H1 (cell line): ENCODE measurements around the gene LIAS. TPM values are rescaled to one million over a fixed set of nuclear protein-coding genes. Genes with fewer than 3 reads are reported as not detected.

Experiments
- HDAC6 ChIP-seq: IDR thresholded peaks from one replicate; pipeline ENCODE4 v1.7.1; 2012; ENCODE audit warnings: low read depth, mild to moderate bottlenecking, inconsistent platforms, low read length, moderate library complexity
- MAFK ChIP-seq: IDR thresholded peaks from 2 replicates; pipeline ENCODE4 v1.6.1; 2012; ENCODE audit warnings: low read depth, mild to moderate bottlenecking, improper control_type of control experiment, low read length
- RAD21 ChIP-seq, 2 experiments: IDR thresholded peaks in 1 of 2; conservative IDR thresholded peaks in 1 of 2; 2 replicates each; pipeline ENCODE4 v1.6.1; 2011; ENCODE audit warnings: low read depth in 2 of 2, low read length in 2 of 2, improper control_type of control experiment in 1 of 2, inconsistent platforms in 1 of 2, mild to moderate bottlenecking in 1 of 2, moderate library complexity in 1 of 2
- polyA plus RNA-seq, 7 experiments: library from polyadenylated mRNA; depleted of rRNA in 3 of 7; stranded (reverse) in 5 of 7; unstranded in 2 of 7; fragments of >200 nt in 5 of 7; fragments of 200-250 nt in 2 of 7; gene quantifications; 1 replicate in 5 of 7; 2 replicates in 1 of 7; 4 replicates in 1 of 7; pipeline versions ENCODE4 v1.2.1 to v1.2.3, GENCODE V29; 2011 to 2013; ENCODE audit warnings: missing spikeins in 2 of 7, mixed read lengths in 2 of 7
- total RNA-seq: library from RNA; stranded (reverse); fragmentation: NEBNext Ultra II Directional; extraction: Animal tissue kit (Norgen Biotek cat#: 25700); gene quantifications from 2 replicates; pipeline ENCODE4 v1.2.1, GENCODE V29; 2021

Gene LIAS
- total and polyA plus RNA-seq, 2 of the 8 experiments (the other 6 are each of a cell fraction or from before 2014, with no cell fraction given): 10.5 to 24.9 TPM

- TF ChIP-seq HDAC6 (no peak), MAFK (no peak), RAD21 (IDR thresholded peaks at IDR 0.05 in 1 of 2, conservative IDR thresholded peaks at IDR 0.05 in 1 of 2; ENCODE audit: low read depth in 2 of 2, low read length in 2 of 2) (no peak)
Observed at GRCh38 chr4:39470402-39470801, 11.5 kb downstream of the LIAS start (continued).
